Stimulated activated CD4-positive, alpha-beta T cell treated with anti-CD3 and anti-CD28 coated beads, Interleukin-1b, Interleukin-23, amount 100 ng/mL, for 48 hours (primary cell): ENCODE data around the gene PLCH2.
"Not testable (repeated sequence)": the region's sequence is repeated elsewhere in the genome, so short reads cannot be mapped to it uniquely, and the experiment has no call there.

Source experiments
- DNase-seq: peaks from one replicate; pipeline ENCODE4 v3.0.0-alpha.2; 2020

The PLCH2 gene

GRCh38 chr1:2548068-2548589, 72.0 kb downstream of the PLCH2 start:
- DNase-seq = peak; percentile 87

- not testable (repeated sequence) for DNase-seq
Observed at GRCh38 chr1:2549367-2550029, 73.4 kb downstream of the PLCH2 start.

- not testable (repeated sequence) for DNase-seq
Observed at GRCh38 chr1:2550309-2550861, 74.3 kb downstream of the PLCH2 start.

- DNase-seq = not testable (repeated sequence)
Observed at GRCh38 chr1:2551544-2551943, 75.5 kb downstream of the PLCH2 start.

- DNase-seq = no peak
Observed at GRCh38 chr1:2552189-2552588, 76.1 kb downstream of the PLCH2 start.

GRCh38 chr1:2553076-2553475, 77.0 kb downstream of the PLCH2 start:
- DNase-seq = not testable (repeated sequence)

GRCh38 chr1:2553871-2554620, 78.0 kb downstream of the PLCH2 start:
- DNase-seq = no peak

- peak; percentile 46 for DNase-seq
Observed at GRCh38 chr1:2554621-2555387, 78.7 kb downstream of the PLCH2 start.
